Cardiac fibroblast (primary cell): Measurements from ENCODE around the gene FSTL1.
A peak's percentile ranks its signal among the peaks of the same experiment; 100 is the strongest.

Experiments
- DNase-seq, 2 donors: peaks; one replicate each; pipeline versions ENCODE4 v3.0.0 to v3.0.0-alpha.2; 2010; ENCODE audit warnings: low read depth in 2 of 2
- H3K4me3 ChIP-seq, 2 donors: replicated peaks in 1 of 2; 1 replicate in 1 of 2; 2 replicates in 1 of 2; pipeline ENCODE4 v1.5.1; 2011; ENCODE audit warnings: low read depth in 2 of 2, low read length in 2 of 2, mild to moderate bottlenecking in 2 of 2, moderate library complexity in 1 of 2
- CTCF ChIP-seq: IDR thresholded peaks from one replicate; pipeline ENCODE4 v1.5.1; 2011; ENCODE audit warnings: low read depth, mild to moderate bottlenecking, low read length, inconsistent platforms

Gene FSTL1

GRCh38 chr3:120437559-120437958, 13.2 kb downstream of the FSTL1 start:
- DNase-seq, result no peak
- TF ChIP-seq CTCF, result no peak
- H3K4me3 ChIP-seq, result no peak overlapping the region

GRCh38 chr3:120436523-120437050, 14.2 kb downstream of the FSTL1 start:
- DNase-seq, result no peak
- TF ChIP-seq CTCF, result no peak
- H3K4me3 ChIP-seq, result no peak overlapping the region

- TF ChIP-seq CTCF, result no peak
- DNase-seq, result peak; percentile 71 to 82
These were observed 15.2 kb downstream of the FSTL1 start for GRCh38 chr3:120435621-120436020.

GRCh38 chr3:120433662-120434331, 17.0 kb downstream of the FSTL1 start:
- no peak for TF ChIP-seq CTCF
- H3K4me3 ChIP-seq, result no peak overlapping the region
- DNase-seq, result no peak

More at GRCh38 chr3:120435621-120436020, 15.2 kb downstream of the FSTL1 start:
- no peak overlapping the region for H3K4me3 ChIP-seq

- TF ChIP-seq CTCF, result no peak
- no peak overlapping the region for H3K4me3 ChIP-seq
- peak; percentile 85 to 97 for DNase-seq
These were observed 18.5 kb downstream of the FSTL1 start for GRCh38 chr3:120432150-120432860.

GRCh38 chr3:120429921-120430361, 20.9 kb downstream of the FSTL1 start:
- H3K4me3 ChIP-seq, result no peak overlapping the region
- no peak for TF ChIP-seq CTCF
- peak in 1 of 2 donors; percentile 45 for DNase-seq
